ENCODE measurements around the gene TEKT5.
"Not testable (repeated sequence)": the region's sequence is repeated elsewhere in the genome, so short reads cannot be mapped to it uniquely, and the experiment has no call there.

DNA sequence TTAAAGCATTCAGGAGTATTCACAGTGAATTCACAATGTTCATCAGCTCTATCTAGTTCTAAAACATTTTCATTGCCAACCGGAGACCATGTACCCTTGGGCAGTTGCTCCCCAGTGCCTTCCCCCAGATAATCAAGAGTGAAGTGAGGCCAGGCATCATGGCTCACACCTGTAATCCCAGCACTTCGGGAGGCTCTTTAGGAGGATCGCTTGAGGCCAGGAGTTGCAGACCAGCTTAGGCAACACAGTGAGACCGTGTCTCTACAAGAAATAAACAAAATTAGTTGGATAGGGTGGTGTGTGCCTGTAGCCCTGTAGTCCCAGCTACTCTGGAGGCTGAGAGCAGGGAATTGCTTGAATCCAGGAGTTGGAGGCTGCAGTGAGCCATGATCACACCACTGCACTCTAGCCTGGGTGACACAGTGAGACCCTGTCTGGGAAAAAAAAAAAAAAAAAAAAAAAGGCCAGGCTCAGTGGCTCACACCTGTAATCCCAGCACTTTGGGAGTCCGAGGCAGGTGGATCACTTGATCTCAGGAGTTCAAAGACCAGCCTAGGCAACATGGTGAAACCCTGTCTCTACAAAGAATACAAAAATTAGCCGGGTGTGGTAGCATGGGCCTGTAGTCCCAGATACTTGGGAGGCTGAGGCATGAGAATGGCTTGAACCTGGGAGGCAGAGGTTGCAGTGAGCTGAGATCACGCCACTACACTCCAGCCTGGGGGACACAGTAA is 73.3 kb downstream of the TEKT5 start:
- TF ChIP-seq, protein P1, sequence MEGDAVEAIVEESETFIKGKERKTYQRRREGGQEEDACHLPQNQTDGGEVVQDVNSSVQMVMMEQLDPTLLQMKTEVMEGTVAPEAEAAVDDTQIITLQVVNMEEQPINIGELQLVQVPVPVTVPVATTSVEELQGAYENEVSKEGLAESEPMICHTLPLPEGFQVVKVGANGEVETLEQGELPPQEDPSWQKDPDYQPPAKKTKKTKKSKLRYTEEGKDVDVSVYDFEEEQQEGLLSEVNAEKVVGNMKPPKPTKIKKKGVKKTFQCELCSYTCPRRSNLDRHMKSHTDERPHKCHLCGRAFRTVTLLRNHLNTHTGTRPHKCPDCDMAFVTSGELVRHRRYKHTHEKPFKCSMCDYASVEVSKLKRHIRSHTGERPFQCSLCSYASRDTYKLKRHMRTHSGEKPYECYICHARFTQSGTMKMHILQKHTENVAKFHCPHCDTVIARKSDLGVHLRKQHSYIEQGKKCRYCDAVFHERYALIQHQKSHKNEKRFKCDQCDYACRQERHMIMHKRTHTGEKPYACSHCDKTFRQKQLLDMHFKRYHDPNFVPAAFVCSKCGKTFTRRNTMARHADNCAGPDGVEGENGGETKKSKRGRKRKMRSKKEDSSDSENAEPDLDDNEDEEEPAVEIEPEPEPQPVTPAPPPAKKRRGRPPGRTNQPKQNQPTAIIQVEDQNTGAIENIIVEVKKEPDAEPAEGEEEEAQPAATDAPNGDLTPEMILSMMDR (IDR thresholded peaks at IDR 0.05) = not testable (repeated sequence)
- TF ChIP-seq POLR2A (IDR thresholded peaks at IDR 0.05) = not testable (repeated sequence)
